ENCODE measurements around the gene ZW10.

DNA sequence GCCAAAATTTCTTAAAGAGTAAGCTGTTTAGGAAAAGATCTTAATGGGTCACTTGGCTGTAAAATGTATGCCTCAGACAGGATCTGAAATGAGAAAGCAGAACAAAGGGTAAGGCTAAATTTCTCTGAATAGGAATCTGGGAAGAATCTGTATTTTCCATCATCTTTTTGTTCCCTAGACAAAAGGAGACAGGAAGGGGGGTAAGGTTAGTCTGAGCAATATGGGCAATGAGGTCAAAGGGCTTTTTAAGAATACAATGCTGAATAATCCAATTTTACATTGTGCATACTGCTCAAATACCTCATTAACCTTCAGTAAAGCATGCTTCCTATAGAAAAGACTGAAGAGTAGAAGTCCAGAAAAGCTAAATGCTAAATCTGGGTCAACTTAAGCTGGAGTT, 40.7 kb upstream of the ZW10 start:
- TF ChIP-seq, protein P1, sequence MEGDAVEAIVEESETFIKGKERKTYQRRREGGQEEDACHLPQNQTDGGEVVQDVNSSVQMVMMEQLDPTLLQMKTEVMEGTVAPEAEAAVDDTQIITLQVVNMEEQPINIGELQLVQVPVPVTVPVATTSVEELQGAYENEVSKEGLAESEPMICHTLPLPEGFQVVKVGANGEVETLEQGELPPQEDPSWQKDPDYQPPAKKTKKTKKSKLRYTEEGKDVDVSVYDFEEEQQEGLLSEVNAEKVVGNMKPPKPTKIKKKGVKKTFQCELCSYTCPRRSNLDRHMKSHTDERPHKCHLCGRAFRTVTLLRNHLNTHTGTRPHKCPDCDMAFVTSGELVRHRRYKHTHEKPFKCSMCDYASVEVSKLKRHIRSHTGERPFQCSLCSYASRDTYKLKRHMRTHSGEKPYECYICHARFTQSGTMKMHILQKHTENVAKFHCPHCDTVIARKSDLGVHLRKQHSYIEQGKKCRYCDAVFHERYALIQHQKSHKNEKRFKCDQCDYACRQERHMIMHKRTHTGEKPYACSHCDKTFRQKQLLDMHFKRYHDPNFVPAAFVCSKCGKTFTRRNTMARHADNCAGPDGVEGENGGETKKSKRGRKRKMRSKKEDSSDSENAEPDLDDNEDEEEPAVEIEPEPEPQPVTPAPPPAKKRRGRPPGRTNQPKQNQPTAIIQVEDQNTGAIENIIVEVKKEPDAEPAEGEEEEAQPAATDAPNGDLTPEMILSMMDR (IDR thresholded peaks at IDR 0.05; ENCODE audit: borderline replicate concordance, extremely low read depth, low read length, poor library complexity, severe bottlenecking): no peak
- TF ChIP-seq EZH2 (IDR thresholded peaks at IDR 0.05; ENCODE audit: borderline replicate concordance, low read depth, low read length, severe bottlenecking): no peak

Data from DND-41 (cell line).